Gastroesophageal sphincter (tissue), 4 donors: ENCODE measurements around the gene TRMT2A. TPM values are rescaled to one million over a fixed set of nuclear protein-coding genes. Genes with fewer than 3 reads are reported as not detected.

Experiments used
- ATAC-seq: fragments of 150-250 bp; one replicate; pipeline ENCODE4 v1.9.1; 2016; ENCODE audit warnings: mild to moderate bottlenecking, moderate library complexity
- H3K27ac ChIP-seq, 4 donors: fragments of 200-600 bp; sonication (generic) in 3 of 4; 1 replicate in 3 of 4; 2 replicates in 1 of 4; pipeline ENCODE4 v1.5.1; 2016 to 2019
- H3K27me3 ChIP-seq: fragments of 200-600 bp; sonication (generic); one replicate; pipeline ENCODE4 v1.5.1; 2019
- H3K36me3 ChIP-seq, 2 donors: fragments of 200-600 bp; sonication (generic); one replicate each; pipeline ENCODE4 v1.5.1; 2019; ENCODE audit warnings: control low read depth in 1 of 2
- H3K4me1 ChIP-seq, 3 donors: fragments of 200-600 bp; sonication (generic); 1 replicate in 2 of 3; 2 replicates in 1 of 3; pipeline ENCODE4 v1.5.1; 2016 to 2019; ENCODE audit warnings: control low read depth in 2 of 3
- H3K4me3 ChIP-seq, 2 donors: fragments of 200-600 bp; sonication (generic); one replicate each; pipeline ENCODE4 v1.5.1; 2019; ENCODE audit warnings: mild to moderate bottlenecking in 1 of 2, moderate library complexity in 1 of 2
- H3K9me3 ChIP-seq, 3 donors: fragments of 200-600 bp; sonication (generic); one replicate each; pipeline ENCODE4 v1.5.1; 2017 to 2019; ENCODE audit warnings: control low read depth in 2 of 3
- EP300 ChIP-seq: sonication (generic); formaldehyde crosslinking; IDR thresholded peaks from one replicate; pipeline ENCODE4 v1.6.1; 2017; ENCODE audit warnings: antibody characterized with exemption, mild to moderate bottlenecking
- POLR2A ChIP-seq, 2 donors: fragments of 450-650 bp; IDR thresholded peaks; one replicate each; pipeline ENCODE4 v1.6.1; 2017; ENCODE audit warnings: antibody characterized with exemption in 2 of 2, mild to moderate bottlenecking in 2 of 2, moderate library complexity in 1 of 2
- POLR2AphosphoS5 ChIP-seq: sonication (generic); formaldehyde crosslinking; IDR thresholded peaks from one replicate; pipeline ENCODE4 v1.6.1; 2017; ENCODE audit warnings: antibody characterized with exemption
- WGBS, 2 donors: methylation state at CpG; one replicate each; pipeline ENCODE4 v1.1.5; 2018; ENCODE audit warnings: low coverage in 1 of 2; 5-methylcytosine and 5-hydroxymethylcytosine counted together
- total RNA-seq, 4 donors: library from RNA; depleted of rRNA; stranded (reverse); fragments of >200 nt; gene quantifications; one replicate each; pipeline ENCODE4 v1.1.0, GENCODE V29; 2016
- TF ChIP-seq, protein P1 (sequence below), 4 experiments: fragments of 200-600 bp in 2 of 4; fragments of 450-650 bp in 2 of 4; sonication (generic) in 1 of 4; IDR thresholded peaks; one replicate each; pipeline ENCODE4 v1.5.1; 2017 to 2019; ENCODE audit warnings: antibody characterized with exemption in 4 of 4, mild to moderate bottlenecking in 2 of 4, moderate library complexity in 2 of 4

TRMT2A gene
- total RNA-seq, 4 donors from 2014 or later: 24.1 to 57.0 (median 36.3) TPM

DNA sequence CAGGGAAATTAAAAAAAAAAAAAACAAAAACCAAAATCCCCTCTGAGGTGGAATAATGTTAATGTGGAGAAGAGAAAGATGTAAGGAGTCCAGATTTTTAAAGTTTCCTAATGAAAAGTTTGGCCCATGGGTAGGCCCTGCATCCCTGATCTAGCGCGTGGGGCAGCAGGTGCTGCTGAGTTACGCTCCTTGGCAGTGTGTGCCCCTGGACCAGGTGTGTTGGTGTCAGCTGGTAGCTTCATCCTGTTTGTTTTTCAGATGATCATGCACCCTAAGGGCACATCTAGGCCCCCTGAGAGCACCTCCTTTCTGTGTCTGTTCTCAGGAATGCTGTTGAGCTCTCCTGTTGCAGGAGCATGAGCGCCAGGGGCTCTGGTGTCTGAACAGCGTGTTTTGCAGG, 30.3 kb downstream of the TRMT2A start:
- Histone ChIP-seq H3K9me3 (no peaks in the 10 kb centered on the region), H3K27ac (no peak overlapping the region), H3K36me3 (peaks cover 0 to 63% of the 10 kb centered on the region in 2 donors), H3K4me3 (no peak overlapping the region), H3K27me3 (no peaks in the 10 kb centered on the region), H3K4me1 (peaks cover 0 to 44% (median 27%) of the 10 kb centered on the region in 3 donors)
- ATAC-seq: no peak
- TF ChIP-seq POLR2AphosphoS5 (no peak), POLR2A (IDR thresholded peaks at IDR 0.05) (no peak), EP300 (no peak)
- TF ChIP-seq, protein P1, sequence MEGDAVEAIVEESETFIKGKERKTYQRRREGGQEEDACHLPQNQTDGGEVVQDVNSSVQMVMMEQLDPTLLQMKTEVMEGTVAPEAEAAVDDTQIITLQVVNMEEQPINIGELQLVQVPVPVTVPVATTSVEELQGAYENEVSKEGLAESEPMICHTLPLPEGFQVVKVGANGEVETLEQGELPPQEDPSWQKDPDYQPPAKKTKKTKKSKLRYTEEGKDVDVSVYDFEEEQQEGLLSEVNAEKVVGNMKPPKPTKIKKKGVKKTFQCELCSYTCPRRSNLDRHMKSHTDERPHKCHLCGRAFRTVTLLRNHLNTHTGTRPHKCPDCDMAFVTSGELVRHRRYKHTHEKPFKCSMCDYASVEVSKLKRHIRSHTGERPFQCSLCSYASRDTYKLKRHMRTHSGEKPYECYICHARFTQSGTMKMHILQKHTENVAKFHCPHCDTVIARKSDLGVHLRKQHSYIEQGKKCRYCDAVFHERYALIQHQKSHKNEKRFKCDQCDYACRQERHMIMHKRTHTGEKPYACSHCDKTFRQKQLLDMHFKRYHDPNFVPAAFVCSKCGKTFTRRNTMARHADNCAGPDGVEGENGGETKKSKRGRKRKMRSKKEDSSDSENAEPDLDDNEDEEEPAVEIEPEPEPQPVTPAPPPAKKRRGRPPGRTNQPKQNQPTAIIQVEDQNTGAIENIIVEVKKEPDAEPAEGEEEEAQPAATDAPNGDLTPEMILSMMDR (IDR thresholded peaks at IDR 0.05): no peak
- 93 to 100% methylated on average over 2 to 3 of the region's 5 CpGs for WGBS, 2 donors

DNA sequence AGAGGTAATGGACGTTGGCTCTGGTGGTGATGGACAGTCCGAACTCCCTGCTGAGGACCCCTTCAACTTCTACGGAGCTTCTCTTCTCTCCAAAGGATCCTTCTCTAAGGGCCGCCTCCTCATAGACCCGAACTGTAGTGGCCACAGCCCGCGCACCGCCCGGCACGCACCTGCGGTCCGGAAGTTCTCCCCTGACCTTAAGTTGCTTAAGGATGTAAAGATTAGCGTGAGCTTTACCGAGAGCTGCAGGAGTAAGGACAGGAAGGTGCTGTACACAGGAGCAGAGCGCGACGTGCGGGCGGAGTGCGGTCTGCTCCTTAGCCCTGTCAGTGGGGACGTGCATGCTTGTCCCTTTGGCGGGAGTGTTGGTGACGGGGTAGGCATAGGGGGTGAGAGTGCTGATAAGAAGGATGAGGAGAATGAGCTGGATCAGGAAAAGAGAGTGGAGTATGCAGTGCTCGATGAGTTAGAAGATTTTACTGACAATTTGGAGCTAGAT, 30.9 kb downstream of the TRMT2A start:
- 87 to 100% methylated on average over 1 to 14 of the region's 24 CpGs for WGBS, 2 donors
- Histone ChIP-seq H3K36me3 (peaks cover 0 to 57% of the 10 kb centered on the region in 2 donors), H3K9me3 (no peaks in the 10 kb centered on the region), H3K27me3 (no peaks in the 10 kb centered on the region), H3K27ac (no peak overlapping the region), H3K4me1 (peaks cover 0 to 50% (median 34%) of the 10 kb centered on the region in 3 donors), H3K4me3 (no peak overlapping the region)
- TF ChIP-seq POLR2AphosphoS5: no peak
- no peak for TF ChIP-seq POLR2A (IDR thresholded peaks at IDR 0.05)
- TF ChIP-seq, protein P1 (IDR thresholded peaks at IDR 0.05): no peak
- TF ChIP-seq EP300: no peak
- ATAC-seq: no peak

DNA sequence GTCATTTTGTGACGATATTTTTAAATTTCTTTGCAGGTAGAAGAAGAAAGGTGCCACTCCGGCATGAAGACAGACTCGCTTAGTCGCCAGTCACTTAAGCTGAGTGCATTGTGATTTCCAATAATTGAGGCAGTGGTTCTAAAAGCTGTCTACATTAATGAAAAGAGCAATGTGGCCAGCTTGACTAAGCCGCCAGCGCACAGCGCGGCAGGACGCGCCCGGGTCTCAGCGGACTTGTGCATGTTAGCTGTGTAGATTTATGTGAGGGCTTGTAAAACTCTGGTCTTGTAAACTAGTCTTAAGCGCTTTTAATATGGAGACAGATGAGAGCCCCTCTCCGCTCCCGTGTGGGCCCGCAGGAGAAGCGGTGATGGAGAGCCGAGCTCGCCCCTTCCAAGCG, 31.4 kb downstream of the TRMT2A start:
- 88 to 93% methylated on average over 7 to 16 of the region's 20 CpGs for WGBS, 2 donors
- Histone ChIP-seq H3K36me3 (peaks cover 0 to 52% of the 10 kb centered on the region in 2 donors), H3K27ac (no peak overlapping the region), H3K4me3 (no peak overlapping the region), H3K27me3 (no peaks in the 10 kb centered on the region), H3K4me1 (peaks cover 0 to 54% (median 38%) of the 10 kb centered on the region in 3 donors), H3K9me3 (no peaks in the 10 kb centered on the region)
- TF ChIP-seq, protein P1 (IDR thresholded peaks at IDR 0.05): no peak
- no peak for TF ChIP-seq POLR2A (IDR thresholded peaks at IDR 0.05)
- TF ChIP-seq EP300: no peak
- TF ChIP-seq POLR2AphosphoS5: no peak
- no peak for ATAC-seq

DNA sequence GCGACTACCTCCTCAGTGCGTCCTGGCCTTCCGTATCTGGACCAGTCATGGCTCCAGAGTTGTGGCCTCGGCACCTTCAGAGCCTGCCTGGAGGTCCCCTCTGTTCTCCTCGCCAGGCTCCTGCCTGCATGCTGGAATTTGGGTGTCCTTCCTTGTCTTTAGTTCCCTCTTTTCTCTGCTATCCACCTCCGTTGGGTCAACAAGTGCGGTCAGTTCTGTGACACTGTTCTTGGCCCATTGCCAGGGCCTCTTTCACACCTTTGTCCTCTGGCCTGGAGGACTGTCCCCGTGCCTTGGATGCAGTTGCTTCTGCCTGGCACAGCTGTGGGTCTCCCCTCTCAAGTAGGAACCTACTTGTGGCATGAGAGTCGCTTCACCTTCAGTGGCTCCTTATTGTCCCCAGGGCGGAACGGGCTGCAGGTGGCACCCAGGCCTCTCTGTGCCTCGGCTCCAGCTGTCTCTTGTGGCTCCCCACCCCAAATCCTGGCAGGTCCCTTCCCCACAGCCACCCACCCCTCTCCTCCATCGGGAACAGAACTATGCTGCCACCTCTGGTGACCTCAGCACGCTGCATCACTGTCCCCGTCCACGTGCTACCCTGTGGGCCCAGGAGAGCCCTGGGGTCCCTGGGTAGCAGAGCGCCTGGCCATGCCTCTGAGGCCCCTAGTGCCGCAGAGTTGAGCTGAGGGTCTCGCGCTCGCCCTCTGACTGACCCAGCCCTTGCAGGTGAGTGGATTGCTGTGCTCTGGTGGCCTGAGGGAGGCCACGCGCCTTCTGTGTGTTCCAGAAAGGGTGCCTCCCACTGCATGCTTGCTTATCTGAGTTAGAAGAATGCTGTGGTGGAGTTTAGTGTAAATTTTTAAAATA, 32.2 kb downstream of the TRMT2A start:
- peak overlapping the region in 2 of 4 donors; percentile 19 to 35 for H3K27ac ChIP-seq
- 72 to 76% methylated on average over 10 of the region's 23 CpGs for WGBS, 2 donors
- no peaks in the 10 kb centered on the region for H3K9me3 ChIP-seq
- H3K4me3 ChIP-seq: no peak overlapping the region
- no peaks in the 10 kb centered on the region for H3K27me3 ChIP-seq
- peaks cover 0 to 54% (median 38%) of the 10 kb centered on the region in 3 donors for H3K4me1 ChIP-seq
- H3K36me3 ChIP-seq: peaks cover 0 to 43% of the 10 kb centered on the region in 2 donors
- no peak for ATAC-seq
- no peak for TF ChIP-seq POLR2AphosphoS5
- TF ChIP-seq, protein P1 (IDR thresholded peaks at IDR 0.05): peak in 1 of 4 experiments; percentile 24
